K562 (cell line): ENCODE results near the gene FOXK2. TPM values are rescaled to one million over a fixed set of nuclear protein-coding genes. Genes with fewer than 3 reads are reported as not detected.

Source experiments
- ATAC-seq: fragments of 200-7000 bp; cut with Tn5 transposase; 3 replicates; pipeline ENCODE4 v1.9.1; 2020; ENCODE audit warnings: moderate library complexity
- BruUV-seq: library from RNA; stranded (reverse); fragments of 400-500 nt; replicated peaks from 2 replicates; lab custom pipeline; 2021; lab: Mats Ljungman, UMichigan
- CTCF ChIA-PET: fragments of 300-600 bp; formaldehyde crosslinking; extraction: SDS; loops from one replicate; lab custom pipeline; 2021; ENCODE audit warnings: low intra/inter-chr PET ratio; lab: Yijun Ruan, JAX
- POLR2A ChIA-PET: fragments of 300-600, 350-650 bp; sonication (Branson Sonifier 250); formaldehyde crosslinking; extraction: SDS; loops from one replicate; lab custom pipeline; 2021; ENCODE audit warnings: antibody characterized with exemption, inconsistent platforms; lab: Yijun Ruan, JAX
- DNase-seq, 4 experiments: peaks; one replicate each; pipeline versions ENCODE4 v3.0.0 to v3.0.0-alpha.2; 2011 to 2018; ENCODE audit warnings: low spot score in 3 of 4, mixed read lengths in 3 of 4; ENCODE audit errors: extremely low read depth in 1 of 4
- FAIRE-seq: peaks from 2 replicates; lab custom pipeline; 2011; peaks lifted over from hg19 to GRCh38; lab: Jason Lieb, UNC
- H2AFZ ChIP-seq: 2 replicates; pipeline ENCODE4 v1.6.0; 2011; ENCODE audit warnings: low read depth, low read length, control low read depth, inconsistent platforms
- H3K27ac ChIP-seq: fragments of 200-600 bp; 3 replicates; pipeline ENCODE4 v1.8.0; 2011; ENCODE audit warnings: low read depth, mild to moderate bottlenecking, control low read depth, inconsistent platforms, low read length, moderate library complexity, mixed read lengths; ENCODE audit errors: extremely low read depth
- H3K27me3 ChIP-seq, 2 experiments: fragments of 300-600 bp in 1 of 2; 2 replicates in 1 of 2; 3 replicates in 1 of 2; pipeline versions ENCODE4 v1.6.0 to v1.8.0; 2011; ENCODE audit warnings: inconsistent platforms in 2 of 2, low read length in 2 of 2, mild to moderate bottlenecking in 1 of 2, mixed read lengths in 1 of 2, moderate library complexity in 1 of 2; ENCODE audit not compliant: control insufficient read depth in 2 of 2, insufficient read depth in 2 of 2
- H3K36me3 ChIP-seq: fragments of 300-600 bp; 3 replicates; pipeline ENCODE4 v1.8.0; 2011; ENCODE audit warnings: mild to moderate bottlenecking, low read length, inconsistent platforms; ENCODE audit not compliant: control insufficient read depth, insufficient read depth
- H3K4me1 ChIP-seq, 2 experiments: fragments of 200-600 bp in 1 of 2; replicated peaks in 1 of 2; 2 replicates in 1 of 2; 3 replicates in 1 of 2; pipeline versions ENCODE4 v1.5.1 to v1.8.0; 2011; ENCODE audit warnings: inconsistent platforms in 2 of 2, low read length in 2 of 2, mild to moderate bottlenecking in 1 of 2, mixed read lengths in 1 of 2, moderate library complexity in 1 of 2; ENCODE audit not compliant: control insufficient read depth in 2 of 2, insufficient read depth in 2 of 2
- H3K4me2 ChIP-seq: 2 replicates; pipeline ENCODE4 v1.6.1; 2011; ENCODE audit warnings: low read length, control low read depth, inconsistent platforms, mixed read lengths; ENCODE audit not compliant: insufficient read depth
- H3K4me3 ChIP-seq: fragments of 200-600 bp; sonication (generic), shearing (Covaris generic); 2 replicates; pipeline ENCODE4 v1.5.1; 2016; ENCODE audit warnings: control low read depth, inconsistent platforms
- H3K79me2 ChIP-seq: fragments of 200-600 bp; 3 replicates; pipeline ENCODE4 v1.8.0; 2011; ENCODE audit warnings: low read length, inconsistent platforms; ENCODE audit not compliant: control insufficient read depth, insufficient read depth
- H3K9ac ChIP-seq, 2 experiments: 2 replicates each; pipeline versions ENCODE4 v1.6.0 to v1.6.1; 2011; ENCODE audit warnings: low read depth in 2 of 2, low read length in 2 of 2, control low read depth in 1 of 2, inconsistent platforms in 1 of 2, mild to moderate bottlenecking in 1 of 2, mixed read lengths in 1 of 2; ENCODE audit not compliant: insufficient read depth in 1 of 2
- H3K9me1 ChIP-seq: one replicate; pipeline ENCODE4 v1.6.0; 2011; ENCODE audit warnings: inconsistent platforms, mild to moderate bottlenecking, low read length, moderate library complexity; ENCODE audit not compliant: control insufficient read depth, insufficient read depth
- H3K9me3 ChIP-seq: replicated peaks from 2 replicates; pipeline ENCODE4 v1.5.1; 2011; ENCODE audit warnings: low read depth, low read length, inconsistent platforms; ENCODE audit not compliant: control insufficient read depth, insufficient read depth
- H4K20me1 ChIP-seq: replicated peaks from 2 replicates; pipeline ENCODE4 v1.6.1; 2011; ENCODE audit warnings: low read length, inconsistent platforms, mixed read lengths; ENCODE audit not compliant: control insufficient read depth, insufficient read depth
- DNMT1 ChIP-seq: fragments of 450-650 bp; IDR thresholded peaks from 2 replicates; pipeline ENCODE4 v1.6.1; 2016; ENCODE audit warnings: antibody characterized with exemption, mild to moderate bottlenecking
- NCOA6 ChIP-seq: fragments of 450-650 bp; IDR thresholded peaks from 2 replicates; pipeline ENCODE4 v1.6.1; 2017; ENCODE audit warnings: mild to moderate bottlenecking
- OTX1 ChIP-seq: fragments of 450-650 bp; formaldehyde crosslinking; IDR thresholded peaks from 2 replicates; pipeline ENCODE4 v1.4.0; 2022; ENCODE audit warnings: mild to moderate bottlenecking
- POLR2B ChIP-seq: fragments of 450-650 bp; IDR thresholded peaks from 2 replicates; pipeline ENCODE4 v1.6.1; 2018; ENCODE audit warnings: low read depth; ENCODE audit not compliant: partially characterized antibody
- XRCC4 ChIP-seq: IDR thresholded peaks from one replicate; pipeline ENCODE4 v1.6.1; 2011; ENCODE audit not compliant: insufficient read depth, insufficient read length; ENCODE audit errors: extremely low read depth
- ZNF133 ChIP-seq: fragments of 250-450 bp; sonication (Bioruptor Pico); IDR thresholded peaks from 2 replicates; pipeline ENCODE4 v1.4.0; 2020; ENCODE audit warnings: mild to moderate bottlenecking
- ZNF316 ChIP-seq: fragments of 450-650 bp; IDR thresholded peaks from 2 replicates; pipeline ENCODE4 v1.6.1; 2016
- ZNF407 ChIP-seq: fragments of 450-650 bp; IDR thresholded peaks from 2 replicates; pipeline ENCODE4 v1.6.1; 2016; ENCODE audit warnings: low read depth
- ZNF644 ChIP-seq: fragments of 200-800 bp; sonication (Bioruptor generic); IDR thresholded peaks from 2 replicates; pipeline ENCODE4 v1.6.1; 2016; ENCODE audit warnings: low read depth, missing genetic modification characterization, missing compliant biosample characterization
- ZNF778 ChIP-seq: fragments of 450-650 bp; formaldehyde crosslinking; IDR thresholded peaks from 2 replicates; pipeline ENCODE4 v1.4.0; 2020; ENCODE audit warnings: mild to moderate bottlenecking, moderate library complexity
- WGBS: fragments of 100-300 bp; shearing (Covaris generic); methylation state at CpG from one replicate; pipeline ENCODE4 v1.1.6; 2016; ENCODE audit warnings: low coverage, mixed read lengths; ENCODE audit not compliant: insufficient coverage; ENCODE audit errors: missing lambda C conversion rate; 5-methylcytosine and 5-hydroxymethylcytosine counted together
- in situ Hi-C: fragments of 300-500 bp; cut with MboI; formaldehyde crosslinking; loops from 4 replicates; pipeline ENCODE4 v1.15.0; 2018; ENCODE audit warnings: inconsistent platforms, mixed read lengths
- intact Hi-C: fragments of 100-400 bp; cut with micrococcal nuclease; formaldehyde crosslinking; loops from 2 replicates; pipeline ENCODE4 v1.14.2; 2022
- polyA plus RNA-seq, 8 experiments: library from polyadenylated mRNA; depleted of rRNA in 4 of 8; stranded (reverse) in 5 of 8; unstranded in 3 of 8; fragments of >200 nt; fragmentation: Nextera tagmentation in 2 of 8; fragmentation: Illumina TruSeq in 1 of 8; extraction: Ambion mirVana in 2 of 8; extraction: Trizol in 1 of 8; gene quantifications; 2 replicates each; pipeline versions ENCODE4 v1.2.1 to v1.2.3, GENCODE V29; 2011 to 2014; ENCODE audit warnings: inconsistent platforms in 1 of 8, missing spikeins in 1 of 8
- total RNA-seq, 7 experiments: library from RNA; depleted of rRNA in 6 of 7; stranded (reverse); fragments of >200 nt in 6 of 7; fragmentation: Illumina TruSeq in 2 of 7; extraction: Trizol in 2 of 7; gene quantifications; 2 replicates each; pipeline versions ENCODE4 v1.2.1 to v1.2.3, GENCODE V29; 2011 to 2021; ENCODE audit warnings: low replicate concordance in 1 of 7

Gene FOXK2
- total and polyA plus RNA-seq, 9 of the 15 experiments (the other 6 are each of a cell fraction or from before 2014, with no cell fraction given) = 3.0 to 86.0 (median 44.1) TPM

- POLR2A ChIA-PET = no interaction called here
- CTCF ChIA-PET = no interaction called here
- intact Hi-C loops (no loop called here), in situ Hi-C loops (no loop called here)
- Histone ChIP-seq H3K27ac (no peak overlapping the region), H2AFZ (no peak overlapping the region), H3K4me3 (no peak overlapping the region), H4K20me1 (no peaks in the 10 kb centered on the region), H3K79me2 (peaks cover 19% of the 10 kb centered on the region; the same call in 2 of the 3 replicates), H3K4me1 (peaks cover 0 to 35% of the 10 kb centered on the region in 2 experiments; a peak in 2 of 5 replicates), H3K4me2 (no peak overlapping the region), H3K27me3 (no peaks in the 10 kb centered on the region), H3K36me3 (peaks cover 84% of the 10 kb centered on the region), H3K9me3 (no peaks in the 10 kb centered on the region), H3K9me1 (peaks cover 6% of the 10 kb centered on the region), H3K9ac (no peak overlapping the region)
- no peak for DNase-seq
- TF ChIP-seq POLR2B (peak; percentile 17), ZNF316 (0 out of 2 replicates have a peak, but pooled peaks have one; percentile 21), OTX1 (CRISPR knock-in tag) (no peak)
- no peak for ATAC-seq
- no TSS peak for BruUV-seq
- 77% methylated on average over 5 of the region's 6 CpGs for WGBS
- FAIRE-seq = no peak
Observed at GRCh38 chr17:82589851-82590180, 70.3 kb downstream of the FOXK2 start.

GRCh38 chr17:82590216-82590615 is 70.7 kb downstream of the FOXK2 start:
- POLR2A ChIA-PET = no interaction called here
- Histone ChIP-seq H3K9me3 (no peaks in the 10 kb centered on the region), H3K36me3 (peaks cover 84% of the 10 kb centered on the region), H3K9ac (no peak overlapping the region), H3K79me2 (peaks cover 20% of the 10 kb centered on the region; the same call in 2 of the 3 replicates), H3K4me1 (peaks cover 0 to 35% of the 10 kb centered on the region in 2 experiments; a peak in 2 of 5 replicates), H3K4me2 (no peak overlapping the region), H3K9me1 (peaks cover 6% of the 10 kb centered on the region), H2AFZ (no peak overlapping the region), H3K27ac (no peak overlapping the region), H4K20me1 (no peaks in the 10 kb centered on the region), H3K27me3 (no peaks in the 10 kb centered on the region), H3K4me3 (no peak overlapping the region)
- no peak for DNase-seq
- ATAC-seq = no peak
- WGBS = 93% methylated on average over 6 of the region's 6 CpGs
- CTCF ChIA-PET = no interaction called here
- intact Hi-C loops = no loop called here
- in situ Hi-C loops = no loop called here
- FAIRE-seq = no peak
- BruUV-seq = no TSS peak
- no peak for TF ChIP-seq ZNF778 (CRISPR knock-in tag)
- TF ChIP-seq NCOA6 = no peak
- no peak for TF ChIP-seq ZNF133 (CRISPR knock-in tag)
- no peak for TF ChIP-seq DNMT1
- TF ChIP-seq ZNF407 = no peak
- TF ChIP-seq ZNF644 = no peak
- TF ChIP-seq XRCC4 = no peak
